ENCODE data around the gene NFATC2. TPM values are rescaled to one million over a fixed set of nuclear protein-coding genes. Genes with fewer than 3 reads are reported as not detected.

NFATC2 gene
- total RNA-seq, 1 experiment from 2014 or later = 5.0 TPM

DNA sequence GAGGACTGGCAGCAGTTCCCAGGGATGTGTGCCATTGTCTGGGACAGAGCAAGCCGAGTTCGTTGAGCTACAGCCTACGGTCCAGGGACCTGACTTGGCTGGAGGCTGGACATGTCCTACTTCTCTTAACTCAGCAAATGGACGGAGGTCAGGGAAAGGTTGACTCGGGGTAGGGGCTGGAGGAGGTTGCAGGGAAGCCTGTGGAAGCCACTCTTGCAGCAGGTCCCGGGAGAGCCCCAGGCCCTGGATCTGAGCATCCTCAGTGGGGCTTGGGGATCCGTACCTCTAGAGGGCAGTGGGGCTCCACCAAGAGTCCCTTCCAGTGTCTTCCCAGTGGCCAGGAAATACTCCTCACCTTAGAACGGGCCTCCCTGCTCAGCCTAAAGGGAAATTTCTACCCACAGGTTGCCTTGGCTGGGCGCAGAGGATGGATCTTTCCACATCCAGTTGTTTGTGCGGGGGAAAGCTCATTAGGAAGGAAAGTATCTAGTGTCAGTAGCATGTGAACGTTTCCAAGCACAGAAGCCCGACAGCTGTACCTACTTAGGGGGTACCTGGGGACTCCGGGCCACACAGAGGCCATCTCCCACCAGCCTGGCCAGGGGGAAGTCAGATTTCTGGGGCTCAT is 170.2 kb downstream of the NFATC2 start:
- ATAC-seq (peak; percentile 99), DNase-seq (ENCODE audit: low read depth, low spot score) (peak; percentile 49)
- H3K4me2 ChIP-seq (ENCODE audit: low read length) = no peak overlapping the region
- TF ChIP-seq RAD21 (IDR thresholded peaks at IDR 0.05; ENCODE audit: low read depth) = peak; percentile 91
- TF ChIP-seq, protein P1, sequence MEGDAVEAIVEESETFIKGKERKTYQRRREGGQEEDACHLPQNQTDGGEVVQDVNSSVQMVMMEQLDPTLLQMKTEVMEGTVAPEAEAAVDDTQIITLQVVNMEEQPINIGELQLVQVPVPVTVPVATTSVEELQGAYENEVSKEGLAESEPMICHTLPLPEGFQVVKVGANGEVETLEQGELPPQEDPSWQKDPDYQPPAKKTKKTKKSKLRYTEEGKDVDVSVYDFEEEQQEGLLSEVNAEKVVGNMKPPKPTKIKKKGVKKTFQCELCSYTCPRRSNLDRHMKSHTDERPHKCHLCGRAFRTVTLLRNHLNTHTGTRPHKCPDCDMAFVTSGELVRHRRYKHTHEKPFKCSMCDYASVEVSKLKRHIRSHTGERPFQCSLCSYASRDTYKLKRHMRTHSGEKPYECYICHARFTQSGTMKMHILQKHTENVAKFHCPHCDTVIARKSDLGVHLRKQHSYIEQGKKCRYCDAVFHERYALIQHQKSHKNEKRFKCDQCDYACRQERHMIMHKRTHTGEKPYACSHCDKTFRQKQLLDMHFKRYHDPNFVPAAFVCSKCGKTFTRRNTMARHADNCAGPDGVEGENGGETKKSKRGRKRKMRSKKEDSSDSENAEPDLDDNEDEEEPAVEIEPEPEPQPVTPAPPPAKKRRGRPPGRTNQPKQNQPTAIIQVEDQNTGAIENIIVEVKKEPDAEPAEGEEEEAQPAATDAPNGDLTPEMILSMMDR (IDR thresholded peaks at IDR 0.05 in 2 of 3, conservative IDR thresholded peaks at IDR 0.05 in 1 of 3; ENCODE audit: borderline replicate concordance in 1 of 3, insufficient read depth in 1 of 3, low read depth in 2 of 3, low read length in 2 of 3) = peak; percentile 71 to 88 (median 79); a peak in 5 of 6 replicates
- TF ChIP-seq CEBPB (IDR thresholded peaks at IDR 0.05; ENCODE audit: low read depth) = no peak
- intact Hi-C loops (cut with micrococcal nuclease) = loop anchor here (1.0 to 5.0 kb wide), 4 partner anchors 223 to 711 kb away; no protein-coding TSS in a partner anchor
- H4K20me1 ChIP-seq (ENCODE audit: insufficient read depth) = no peaks in the 10 kb centered on the region
- ChIA-PET RAD21 (ENCODE audit: low non-redundant PET in 1 of 2, low total read pairs in 2 of 2, uncharacterized antibody in 2 of 2, unreplicated experiment in 2 of 2) (interaction anchor here (0.9 to 2.0 kb wide), 2 partner anchors 252 kb away, joined by 3 to 4 read pairs; no protein-coding TSS in a partner anchor), POLR2A (no interaction called here), CTCF (interaction anchor here (0.9 to 2.7 kb wide), 6 partner anchors 222 to 385 kb away, joined by 3 to 7 read pairs (median 6); no protein-coding TSS in a partner anchor)
- H2AFZ ChIP-seq (ENCODE audit: low read depth, low read length, poor library complexity, severe bottlenecking) = no peak overlapping the region
- BruUV-seq (replicated peaks) = no TSS peak
- H3K4me1 ChIP-seq (ENCODE audit: control insufficient read depth in 1 of 2, insufficient read depth in 2 of 2, low read length in 2 of 2) = peaks cover 0 to 7% of the 10 kb centered on the region in 2 experiments; a peak in 1 of 4 replicates
- H3K27ac ChIP-seq (ENCODE audit: low read depth, low read length) = no peak overlapping the region
- no peak overlapping the region for H3K9ac ChIP-seq (ENCODE audit: low read length)
- no peak overlapping the region for H3K4me3 ChIP-seq (replicated peaks in 1 of 2; ENCODE audit: low read depth in 1 of 2, low read length in 2 of 2)
- H3K27me3 ChIP-seq (ENCODE audit: insufficient read depth, low read length) = no peaks in the 10 kb centered on the region
- H3K9me2 ChIP-seq (ENCODE audit: insufficient read depth) = no peaks in the 10 kb centered on the region
- no peaks in the 10 kb centered on the region for H3K36me3 ChIP-seq (ENCODE audit: control insufficient read depth in 1 of 2, insufficient read depth in 2 of 2, low read length in 2 of 2)
- H3K9me3 ChIP-seq (ENCODE audit: control insufficient read depth in 1 of 2, insufficient read depth in 1 of 2, low read depth in 1 of 2, low read length in 2 of 2) = no peaks in the 10 kb centered on the region
- no peaks in the 10 kb centered on the region for H3K79me2 ChIP-seq (ENCODE audit: insufficient read depth, low read length)

DNA sequence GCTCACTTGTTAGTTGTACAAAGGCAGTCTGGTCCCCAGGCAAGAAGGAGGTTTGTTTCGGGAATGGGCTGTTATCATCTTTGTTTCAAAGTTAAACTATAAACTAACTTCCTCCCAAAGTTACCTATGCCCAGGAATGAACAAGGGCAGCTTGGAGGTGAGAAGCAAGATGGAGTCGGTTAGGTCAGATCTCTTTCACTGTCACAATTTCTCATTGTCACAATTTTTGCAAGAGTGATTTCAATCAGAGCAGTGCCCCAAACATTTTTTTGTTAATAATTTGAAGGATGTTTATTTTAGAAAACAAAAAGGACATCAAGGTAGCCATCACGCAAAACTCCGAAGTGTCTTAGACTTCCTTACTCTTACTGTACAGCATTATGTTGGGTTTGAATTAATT is 170.8 kb downstream of the NFATC2 start:
- ChIA-PET RAD21 (ENCODE audit: low non-redundant PET in 1 of 2, low total read pairs in 2 of 2, uncharacterized antibody in 2 of 2, unreplicated experiment in 2 of 2) (no interaction called here), CTCF (interaction anchor here (0.9 to 2.7 kb wide), 6 partner anchors 223 to 384 kb away, joined by 3 to 7 read pairs (median 6); no protein-coding TSS in a partner anchor), POLR2A (no interaction called here)
- DNase-seq (ENCODE audit: low read depth, low spot score) (no peak), ATAC-seq (no peak)
- Histone ChIP-seq H3K27me3 (ENCODE audit: insufficient read depth, low read length) (no peaks in the 10 kb centered on the region), H3K4me1 (ENCODE audit: control insufficient read depth in 1 of 2, insufficient read depth in 2 of 2, low read length in 2 of 2) (peaks cover 0 to 13% of the 10 kb centered on the region in 2 experiments; a peak in 2 of 4 replicates), H3K4me2 (ENCODE audit: low read length) (no peak overlapping the region), H3K9ac (ENCODE audit: low read length) (no peak overlapping the region), H3K9me2 (ENCODE audit: insufficient read depth) (no peaks in the 10 kb centered on the region), H3K27ac (ENCODE audit: low read depth, low read length) (no peak overlapping the region), H3K79me2 (ENCODE audit: insufficient read depth, low read length) (no peaks in the 10 kb centered on the region), H2AFZ (ENCODE audit: low read depth, low read length, poor library complexity, severe bottlenecking) (no peak overlapping the region), H3K4me3 (replicated peaks in 1 of 2; ENCODE audit: low read depth in 1 of 2, low read length in 2 of 2) (no peak overlapping the region), H3K36me3 (ENCODE audit: control insufficient read depth in 1 of 2, insufficient read depth in 2 of 2, low read length in 2 of 2) (no peaks in the 10 kb centered on the region), H3K9me3 (ENCODE audit: control insufficient read depth in 1 of 2, insufficient read depth in 1 of 2, low read depth in 1 of 2, low read length in 2 of 2) (no peaks in the 10 kb centered on the region), H4K20me1 (ENCODE audit: insufficient read depth) (no peaks in the 10 kb centered on the region)
- TF ChIP-seq ZFX (IDR thresholded peaks at IDR 0.05) (no peak), SIN3A (IDR thresholded peaks at IDR 0.05; ENCODE audit: low read depth) (no peak), SP1 (IDR thresholded peaks at IDR 0.05; ENCODE audit: low read depth) (no peak), TCF7L2 (IDR thresholded peaks at IDR 0.05; ENCODE audit: borderline replicate concordance, extremely low read depth, insufficient read depth, insufficient read length) (no peak), EGR1 (IDR thresholded peaks at IDR 0.05; ENCODE audit: low read depth) (no peak), EZH2 (IDR thresholded peaks at IDR 0.05) (no peak), FOSL1 (IDR thresholded peaks at IDR 0.05; ENCODE audit: low read depth) (no peak), POLR2AphosphoS5 (IDR thresholded peaks at IDR 0.05; ENCODE audit: low read depth, low read length) (no peak), CEBPB (IDR thresholded peaks at IDR 0.05; ENCODE audit: low read depth) (no peak)
- TF ChIP-seq, protein P2, sequence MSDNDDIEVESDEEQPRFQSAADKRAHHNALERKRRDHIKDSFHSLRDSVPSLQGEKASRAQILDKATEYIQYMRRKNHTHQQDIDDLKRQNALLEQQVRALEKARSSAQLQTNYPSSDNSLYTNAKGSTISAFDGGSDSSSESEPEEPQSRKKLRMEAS (IDR thresholded peaks at IDR 0.05) = no peak
- intact Hi-C loops (cut with micrococcal nuclease) = loop anchor here (1.0 to 5.0 kb wide), 4 partner anchors 224 to 712 kb away; no protein-coding TSS in a partner anchor
- no TSS peak for BruUV-seq (replicated peaks)

Data from HCT116 (cell line).